ENCODE measurements around the gene CCDC136. TPM values are rescaled to one million over a fixed set of nuclear protein-coding genes. Genes with fewer than 3 reads are reported as not detected.

Gene CCDC136
- total RNA-seq, 1 experiment from 2014 or later = 31.1 TPM

DNA sequence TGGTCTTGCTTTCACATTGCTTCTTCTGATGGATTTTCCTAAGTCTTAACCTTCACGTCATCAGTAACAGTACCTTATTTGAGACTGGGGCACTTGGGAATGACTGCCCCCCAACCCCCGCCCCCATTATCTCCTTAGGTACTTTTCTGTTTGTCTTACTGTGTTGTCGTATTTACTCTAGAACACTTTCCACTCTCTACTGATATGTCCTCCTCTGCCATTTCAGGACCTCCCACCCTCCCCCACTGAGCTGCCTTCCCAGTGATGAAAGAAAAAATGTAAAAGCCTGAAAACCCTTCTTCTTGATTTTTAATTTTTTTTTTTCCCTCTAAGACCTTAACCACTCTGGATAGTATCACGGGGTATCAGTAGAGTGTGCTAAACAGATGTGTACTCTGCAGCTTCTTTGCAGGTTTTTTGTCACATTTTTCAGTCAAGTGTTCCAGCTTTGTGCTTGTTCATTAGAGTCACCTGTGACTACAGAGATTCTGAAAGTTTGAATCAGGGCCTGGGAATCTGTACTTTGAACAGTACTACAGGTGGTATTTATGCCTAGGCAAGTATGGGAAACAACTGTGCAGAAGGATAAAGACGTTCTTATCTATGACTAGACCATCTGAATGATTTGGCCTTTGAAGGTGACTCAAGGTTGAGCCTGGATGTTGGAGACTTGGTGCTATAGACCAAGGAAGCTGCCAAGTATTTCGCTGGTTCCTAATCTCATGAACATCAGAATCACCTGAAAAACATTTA lies 44.3 kb upstream of the CCDC136 start:
- Mint-ChIP-seq H3K9me3 (no peaks in the 10 kb centered on the region), H3K36me3 (ENCODE audit: insufficient read depth in 1 of 3, low read depth in 3 of 3) (peaks cover 16 to 51% (median 44%) of the 10 kb centered on the region in 3 experiments), H3K4me1 (peaks cover 8% of the 10 kb centered on the region in 2 experiments; a peak in 3 of 4 replicates), H3K4me3 (no peak overlapping the region), H3K27ac (peak overlapping the region in 2 of 3 experiments; percentile 20 to 42; a peak in 2 of 7 replicates), H3K27me3 (ENCODE audit: low read depth) (no peaks in the 10 kb centered on the region)
- Histone ChIP-seq H3K4me2 (ENCODE audit: insufficient read depth, insufficient read length, low read length) (no peak overlapping the region), H2BK12ac (ENCODE audit: insufficient read length, low read depth, low read length) (no peak overlapping the region), H3K23me2 (ENCODE audit: insufficient read length, low read depth, low read length, poor library complexity, severe bottlenecking) (no peaks in the 10 kb centered on the region), H2AFZ (ENCODE audit: low read length) (no peak overlapping the region), H3K9ac (ENCODE audit: extremely low read depth, insufficient read length, low read length) (no peak overlapping the region), H3T11ph (ENCODE audit: low read length) (no peak overlapping the region), H3K9me3 (ENCODE audit: control insufficient read depth, low read depth, low read length) (no peaks in the 10 kb centered on the region), H4K20me1 (ENCODE audit: control insufficient read depth, insufficient read depth, insufficient read length) (no peaks in the 10 kb centered on the region), H3K79me1 (ENCODE audit: insufficient read depth, low read depth, low read length, poor library complexity, severe bottlenecking) (peaks cover 16% of the 10 kb centered on the region), H3K27ac (ENCODE audit: insufficient read length, low read depth, low read length) (no peak overlapping the region), H3K23ac (ENCODE audit: insufficient read length, low read depth, low read length) (no peak overlapping the region), H3K4me1 (ENCODE audit: insufficient read depth, low read length) (no peaks in the 10 kb centered on the region), H3K27me3 (ENCODE audit: insufficient read depth, low read length) (no peaks in the 10 kb centered on the region), H3K14ac (ENCODE audit: insufficient read depth, low read length) (no peak overlapping the region), H4K5ac (ENCODE audit: insufficient read length, low read depth, low read length) (no peak overlapping the region), H2BK120ac (ENCODE audit: low read depth, low read length, poor library complexity, severe bottlenecking) (no peak overlapping the region), H3K79me2 (ENCODE audit: insufficient read depth, low read length) (peaks cover 34% of the 10 kb centered on the region; the same call in 1 of the 2 replicates), H2AK5ac (ENCODE audit: insufficient read length, low read length) (no peak overlapping the region), H3K56ac (ENCODE audit: insufficient read length, low read depth, low read length) (no peak overlapping the region), H2BK15ac (ENCODE audit: low read depth, low read length) (no peak overlapping the region), H3K4ac (ENCODE audit: low read depth, low read length) (no peak overlapping the region), H4K8ac (replicated peaks; ENCODE audit: insufficient read length, low read depth, low read length) (no peak overlapping the region), H4K91ac (ENCODE audit: insufficient read length, low read depth, low read length) (no peak overlapping the region), H2BK20ac (ENCODE audit: low read depth, low read length, poor library complexity, severe bottlenecking) (no peak overlapping the region), H2BK5ac (ENCODE audit: insufficient read length, low read length) (no peak overlapping the region), H3K18ac (ENCODE audit: insufficient read length, low read depth, low read length) (no peak overlapping the region)
- TF ChIP-seq, protein P1, sequence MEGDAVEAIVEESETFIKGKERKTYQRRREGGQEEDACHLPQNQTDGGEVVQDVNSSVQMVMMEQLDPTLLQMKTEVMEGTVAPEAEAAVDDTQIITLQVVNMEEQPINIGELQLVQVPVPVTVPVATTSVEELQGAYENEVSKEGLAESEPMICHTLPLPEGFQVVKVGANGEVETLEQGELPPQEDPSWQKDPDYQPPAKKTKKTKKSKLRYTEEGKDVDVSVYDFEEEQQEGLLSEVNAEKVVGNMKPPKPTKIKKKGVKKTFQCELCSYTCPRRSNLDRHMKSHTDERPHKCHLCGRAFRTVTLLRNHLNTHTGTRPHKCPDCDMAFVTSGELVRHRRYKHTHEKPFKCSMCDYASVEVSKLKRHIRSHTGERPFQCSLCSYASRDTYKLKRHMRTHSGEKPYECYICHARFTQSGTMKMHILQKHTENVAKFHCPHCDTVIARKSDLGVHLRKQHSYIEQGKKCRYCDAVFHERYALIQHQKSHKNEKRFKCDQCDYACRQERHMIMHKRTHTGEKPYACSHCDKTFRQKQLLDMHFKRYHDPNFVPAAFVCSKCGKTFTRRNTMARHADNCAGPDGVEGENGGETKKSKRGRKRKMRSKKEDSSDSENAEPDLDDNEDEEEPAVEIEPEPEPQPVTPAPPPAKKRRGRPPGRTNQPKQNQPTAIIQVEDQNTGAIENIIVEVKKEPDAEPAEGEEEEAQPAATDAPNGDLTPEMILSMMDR (conservative IDR thresholded peaks at IDR 0.05) = no peak
- DNase-seq = no peak
- WGBS (ENCODE audit: extremely low coverage, insufficient read length, low lambda C conversion rate) = no CpG with 5 or more reads among the region's 6 CpGs
